ENCODE data around the gene FGF2.

DNA sequence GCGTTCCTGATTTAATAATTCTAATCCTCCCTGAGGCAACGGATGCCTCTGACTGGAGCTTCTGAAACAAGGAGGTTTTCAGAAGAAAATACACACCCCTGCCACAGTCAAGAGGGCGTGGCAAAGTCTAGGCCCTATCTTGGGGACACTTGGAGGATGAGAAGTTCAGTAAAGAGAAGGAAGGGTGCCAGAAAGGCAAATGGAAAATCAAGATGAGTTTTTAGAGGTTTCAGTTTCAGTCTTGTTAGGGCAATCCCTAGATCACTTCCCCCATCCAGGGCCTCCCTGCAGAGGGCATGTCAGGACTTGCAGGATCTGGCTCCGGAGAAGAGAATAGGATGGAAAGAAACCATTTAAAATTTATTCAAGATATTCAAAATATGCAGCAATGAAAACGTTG, 28.5 kb upstream of the FGF2 start:
- TF ChIP-seq, protein P1, sequence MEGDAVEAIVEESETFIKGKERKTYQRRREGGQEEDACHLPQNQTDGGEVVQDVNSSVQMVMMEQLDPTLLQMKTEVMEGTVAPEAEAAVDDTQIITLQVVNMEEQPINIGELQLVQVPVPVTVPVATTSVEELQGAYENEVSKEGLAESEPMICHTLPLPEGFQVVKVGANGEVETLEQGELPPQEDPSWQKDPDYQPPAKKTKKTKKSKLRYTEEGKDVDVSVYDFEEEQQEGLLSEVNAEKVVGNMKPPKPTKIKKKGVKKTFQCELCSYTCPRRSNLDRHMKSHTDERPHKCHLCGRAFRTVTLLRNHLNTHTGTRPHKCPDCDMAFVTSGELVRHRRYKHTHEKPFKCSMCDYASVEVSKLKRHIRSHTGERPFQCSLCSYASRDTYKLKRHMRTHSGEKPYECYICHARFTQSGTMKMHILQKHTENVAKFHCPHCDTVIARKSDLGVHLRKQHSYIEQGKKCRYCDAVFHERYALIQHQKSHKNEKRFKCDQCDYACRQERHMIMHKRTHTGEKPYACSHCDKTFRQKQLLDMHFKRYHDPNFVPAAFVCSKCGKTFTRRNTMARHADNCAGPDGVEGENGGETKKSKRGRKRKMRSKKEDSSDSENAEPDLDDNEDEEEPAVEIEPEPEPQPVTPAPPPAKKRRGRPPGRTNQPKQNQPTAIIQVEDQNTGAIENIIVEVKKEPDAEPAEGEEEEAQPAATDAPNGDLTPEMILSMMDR (IDR thresholded peaks at IDR 0.05; ENCODE audit: low read depth, low read length, missing input control): no peak
- TF ChIP-seq, protein P2, sequence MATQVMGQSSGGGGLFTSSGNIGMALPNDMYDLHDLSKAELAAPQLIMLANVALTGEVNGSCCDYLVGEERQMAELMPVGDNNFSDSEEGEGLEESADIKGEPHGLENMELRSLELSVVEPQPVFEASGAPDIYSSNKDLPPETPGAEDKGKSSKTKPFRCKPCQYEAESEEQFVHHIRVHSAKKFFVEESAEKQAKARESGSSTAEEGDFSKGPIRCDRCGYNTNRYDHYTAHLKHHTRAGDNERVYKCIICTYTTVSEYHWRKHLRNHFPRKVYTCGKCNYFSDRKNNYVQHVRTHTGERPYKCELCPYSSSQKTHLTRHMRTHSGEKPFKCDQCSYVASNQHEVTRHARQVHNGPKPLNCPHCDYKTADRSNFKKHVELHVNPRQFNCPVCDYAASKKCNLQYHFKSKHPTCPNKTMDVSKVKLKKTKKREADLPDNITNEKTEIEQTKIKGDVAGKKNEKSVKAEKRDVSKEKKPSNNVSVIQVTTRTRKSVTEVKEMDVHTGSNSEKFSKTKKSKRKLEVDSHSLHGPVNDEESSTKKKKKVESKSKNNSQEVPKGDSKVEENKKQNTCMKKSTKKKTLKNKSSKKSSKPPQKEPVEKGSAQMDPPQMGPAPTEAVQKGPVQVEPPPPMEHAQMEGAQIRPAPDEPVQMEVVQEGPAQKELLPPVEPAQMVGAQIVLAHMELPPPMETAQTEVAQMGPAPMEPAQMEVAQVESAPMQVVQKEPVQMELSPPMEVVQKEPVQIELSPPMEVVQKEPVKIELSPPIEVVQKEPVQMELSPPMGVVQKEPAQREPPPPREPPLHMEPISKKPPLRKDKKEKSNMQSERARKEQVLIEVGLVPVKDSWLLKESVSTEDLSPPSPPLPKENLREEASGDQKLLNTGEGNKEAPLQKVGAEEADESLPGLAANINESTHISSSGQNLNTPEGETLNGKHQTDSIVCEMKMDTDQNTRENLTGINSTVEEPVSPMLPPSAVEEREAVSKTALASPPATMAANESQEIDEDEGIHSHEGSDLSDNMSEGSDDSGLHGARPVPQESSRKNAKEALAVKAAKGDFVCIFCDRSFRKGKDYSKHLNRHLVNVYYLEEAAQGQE (IDR thresholded peaks at IDR 0.05): no peak
- TF ChIP-seq TAF1 (conservative IDR thresholded peaks at IDR 0.05) (no peak), GABPA (IDR thresholded peaks at IDR 0.05 in 1 of 2, conservative IDR thresholded peaks at IDR 0.05 in 1 of 2) (no peak), EGR1 (IDR thresholded peaks at IDR 0.05; ENCODE audit: low read depth in 2 of 2) (no peak), YY1 (IDR thresholded peaks at IDR 0.05) (no peak), JUND (IDR thresholded peaks at IDR 0.05) (no peak)
- TF ChIP-seq, protein P3, sequence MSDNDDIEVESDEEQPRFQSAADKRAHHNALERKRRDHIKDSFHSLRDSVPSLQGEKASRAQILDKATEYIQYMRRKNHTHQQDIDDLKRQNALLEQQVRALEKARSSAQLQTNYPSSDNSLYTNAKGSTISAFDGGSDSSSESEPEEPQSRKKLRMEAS (IDR thresholded peaks at IDR 0.05): no peak
- TF ChIP-seq, protein P4, sequence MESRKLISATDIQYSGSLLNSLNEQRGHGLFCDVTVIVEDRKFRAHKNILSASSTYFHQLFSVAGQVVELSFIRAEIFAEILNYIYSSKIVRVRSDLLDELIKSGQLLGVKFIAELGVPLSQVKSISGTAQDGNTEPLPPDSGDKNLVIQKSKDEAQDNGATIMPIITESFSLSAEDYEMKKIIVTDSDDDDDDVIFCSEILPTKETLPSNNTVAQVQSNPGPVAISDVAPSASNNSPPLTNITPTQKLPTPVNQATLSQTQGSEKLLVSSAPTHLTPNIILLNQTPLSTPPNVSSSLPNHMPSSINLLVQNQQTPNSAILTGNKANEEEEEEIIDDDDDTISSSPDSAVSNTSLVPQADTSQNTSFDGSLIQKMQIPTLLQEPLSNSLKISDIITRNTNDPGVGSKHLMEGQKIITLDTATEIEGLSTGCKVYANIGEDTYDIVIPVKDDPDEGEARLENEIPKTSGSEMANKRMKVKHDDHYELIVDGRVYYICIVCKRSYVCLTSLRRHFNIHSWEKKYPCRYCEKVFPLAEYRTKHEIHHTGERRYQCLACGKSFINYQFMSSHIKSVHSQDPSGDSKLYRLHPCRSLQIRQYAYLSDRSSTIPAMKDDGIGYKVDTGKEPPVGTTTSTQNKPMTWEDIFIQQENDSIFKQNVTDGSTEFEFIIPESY (IDR thresholded peaks at IDR 0.05): no peak

Data from liver (tissue), 3 donors.